Measurements from ENCODE around the gene CORIN. TPM values are rescaled to one million over a fixed set of nuclear protein-coding genes. Genes with fewer than 3 reads are reported as not detected.

CORIN gene
- total and polyA plus RNA-seq, 2 of the 13 experiments (the other 11 are each of a cell fraction or from before 2014, with no cell fraction given), result 0.84 to 1.2 TPM

DNA sequence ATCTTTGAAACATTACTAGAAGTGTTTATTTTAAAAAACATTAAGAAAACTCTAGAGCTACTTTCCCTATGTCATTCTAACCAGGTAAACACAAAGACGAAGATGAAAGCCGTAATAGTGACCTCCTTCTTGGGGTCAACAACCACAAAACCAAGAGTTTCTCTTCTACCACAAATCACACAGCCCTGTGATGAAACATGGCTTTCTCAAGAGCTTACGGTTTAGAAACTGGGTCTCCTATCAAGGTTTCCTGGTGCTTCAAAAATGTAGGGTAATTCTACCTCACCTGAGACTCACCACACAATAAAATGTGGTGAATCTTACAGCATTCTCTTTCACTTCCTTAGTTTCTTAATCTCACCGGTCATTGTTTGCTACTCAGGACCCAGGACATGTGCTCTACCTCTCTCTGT lies 50.9 kb downstream of the CORIN start:
- H3K27me3 ChIP-seq (ENCODE audit: control insufficient read depth in 1 of 2, insufficient read depth in 2 of 2, low read length in 2 of 2), result no peaks in the 10 kb centered on the region; a peak in 1 of 5 replicates
- no peak overlapping the region for H3K4me3 ChIP-seq (replicated peaks in 1 of 3; ENCODE audit: insufficient read depth in 1 of 3, low read depth in 2 of 3, low read length in 3 of 3)
- no peaks in the 10 kb centered on the region for H3K9me3 ChIP-seq (ENCODE audit: low read length)
- WGBS (ENCODE audit: low lambda C conversion rate), result 3% methylated on average over 4 of the region's 4 CpGs
- in situ Hi-C loops (cut with HindIII; ENCODE audit: extremely low pct_ligation_motif_present, low pct_unique_long_range_greater_than_20kb) (no loop called here), intact Hi-C loops (cut with micrococcal nuclease; ENCODE audit: unreplicated experiment) (loop anchor here (1.0 to 5.0 kb wide), 2 partner anchors 35 to 49 kb away; no protein-coding TSS in a partner anchor)
- no peak overlapping the region for H2AFZ ChIP-seq (ENCODE audit: low read length)
- H3K4me2 ChIP-seq (ENCODE audit: low read depth, low read length), result peak overlapping the region; percentile 48
- H3K36me3 ChIP-seq (replicated peaks in 1 of 2; ENCODE audit: control insufficient read depth in 1 of 2, insufficient read depth in 2 of 2, low read length in 2 of 2), result no peaks in the 10 kb centered on the region
- FAIRE-seq (peak; percentile 62), DNase-seq (ENCODE audit: low spot score) (peak; percentile 67), ATAC-seq (peak; percentile 73)
- no peak overlapping the region for H3K9ac ChIP-seq (ENCODE audit: insufficient read depth, low read depth, low read length)
- ChIA-PET POLR2A (interaction anchor here (1.2 kb wide), 1 partner anchor 71 kb away, joined by 3 read pairs; no protein-coding TSS in a partner anchor), CTCF (ENCODE audit: low intra/inter-chr PET ratio, low total read pairs) (no interaction called here)
- no TSS peak for BruUV-seq (replicated peaks)
- H3K27ac ChIP-seq (ENCODE audit: extremely low read length, insufficient read depth, low read length), result peak overlapping the region; percentile 48
- no peaks in the 10 kb centered on the region for H3K79me2 ChIP-seq (ENCODE audit: insufficient read depth, low read length)
- no peaks in the 10 kb centered on the region for H4K20me1 ChIP-seq (ENCODE audit: insufficient read depth, low read length)
- H3K4me1 ChIP-seq (ENCODE audit: insufficient read depth, low read length), result peaks cover 30% of the 10 kb centered on the region
- TF ChIP-seq ZNF30 (CRISPR knock-in tag; IDR thresholded peaks at IDR 0.05) (no peak), CHD4 (IDR thresholded peaks at IDR 0.05; ENCODE audit: borderline replicate concordance, low read length) (no peak), ZBTB3 (CRISPR knock-in tag; IDR thresholded peaks at IDR 0.05; ENCODE audit: borderline replicate concordance, low read depth) (no peak), ZNF780A (CRISPR knock-in tag; IDR thresholded peaks at IDR 0.05) (no peak), ZNF350 (CRISPR knock-in tag; IDR thresholded peaks at IDR 0.05; ENCODE audit: borderline replicate concordance, low read depth) (no peak), TBL1XR1 (IDR thresholded peaks at IDR 0.05; ENCODE audit: borderline replicate concordance, low read length, partially characterized antibody) (peak; percentile 47), ZNF10 (CRISPR knock-in tag; IDR thresholded peaks at IDR 0.05; ENCODE audit: borderline replicate concordance, low read depth) (no peak), RXRA (CRISPR knock-in tag; IDR thresholded peaks at IDR 0.05) (no peak; the same call in 1 of the 2 replicates), ZNF761 (CRISPR knock-in tag; conservative IDR thresholded peaks at IDR 0.05) (no peak), ZNF20 (CRISPR knock-in tag; IDR thresholded peaks at IDR 0.05) (no peak), ZFAT (CRISPR knock-in tag; conservative IDR thresholded peaks at IDR 0.05) (no peak), TCF7 (IDR thresholded peaks at IDR 0.05; ENCODE audit: low read depth) (peak; percentile 89), ISL2 (CRISPR knock-in tag; IDR thresholded peaks at IDR 0.05) (peak; percentile 79), SRSF1 (optimal IDR thresholded peaks at IDR 0.05; ENCODE audit: low read depth, low read length) (no peak), KDM5A (IDR thresholded peaks at IDR 0.05; ENCODE audit: borderline replicate concordance, low read length) (no peak), AFF4 (CRISPR knock-in tag; IDR thresholded peaks at IDR 0.05) (no peak), TCF7L2 (IDR thresholded peaks at IDR 0.05; ENCODE audit: low read depth, low read length) (peak; percentile 85), EP300 (IDR thresholded peaks at IDR 0.05; ENCODE audit: low read depth in 2 of 2, low read length in 2 of 2) (peak in 1 of 2 experiments; percentile 83; a peak in 2 of 4 replicates), EP300 (CRISPR knock-in tag; IDR thresholded peaks at IDR 0.05; ENCODE audit: borderline replicate concordance) (no peak)
- TF ChIP-seq, protein P1, sequence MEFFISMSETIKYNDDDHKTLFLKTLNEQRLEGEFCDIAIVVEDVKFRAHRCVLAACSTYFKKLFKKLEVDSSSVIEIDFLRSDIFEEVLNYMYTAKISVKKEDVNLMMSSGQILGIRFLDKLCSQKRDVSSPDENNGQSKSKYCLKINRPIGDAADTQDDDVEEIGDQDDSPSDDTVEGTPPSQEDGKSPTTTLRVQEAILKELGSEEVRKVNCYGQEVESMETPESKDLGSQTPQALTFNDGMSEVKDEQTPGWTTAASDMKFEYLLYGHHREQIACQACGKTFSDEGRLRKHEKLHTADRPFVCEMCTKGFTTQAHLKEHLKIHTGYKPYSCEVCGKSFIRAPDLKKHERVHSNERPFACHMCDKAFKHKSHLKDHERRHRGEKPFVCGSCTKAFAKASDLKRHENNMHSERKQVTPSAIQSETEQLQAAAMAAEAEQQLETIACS (CRISPR knock-in tag; IDR thresholded peaks at IDR 0.05), result no peak
- TF ChIP-seq, protein P2, sequence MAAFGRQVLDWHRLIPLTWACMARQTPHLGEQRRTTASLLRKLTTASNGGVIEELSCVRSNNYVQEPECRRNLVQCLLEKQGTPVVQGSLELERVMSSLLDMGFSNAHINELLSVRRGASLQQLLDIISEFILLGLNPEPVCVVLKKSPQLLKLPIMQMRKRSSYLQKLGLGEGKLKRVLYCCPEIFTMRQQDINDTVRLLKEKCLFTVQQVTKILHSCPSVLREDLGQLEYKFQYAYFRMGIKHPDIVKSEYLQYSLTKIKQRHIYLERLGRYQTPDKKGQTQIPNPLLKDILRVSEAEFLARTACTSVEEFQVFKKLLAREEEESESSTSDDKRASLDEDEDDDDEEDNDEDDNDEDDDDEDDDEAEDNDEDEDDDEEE (CRISPR knock-in tag; IDR thresholded peaks at IDR 0.05), result no peak

All from HepG2 (cell line).